ENCODE results near the gene DENND4A. TPM values are rescaled to one million over a fixed set of nuclear protein-coding genes. Genes with fewer than 3 reads are reported as not detected.

Gene DENND4A
- total RNA-seq, 4 donors from 2014 or later: 17.7 to 34.3 (median 25.4) TPM

GRCh38 chr15:65723876-65724275 lies 68.2 kb downstream of the DENND4A start:
- Histone ChIP-seq H3K36me3 (peaks cover 5 to 92% (median 56%) of the 10 kb centered on the region in 4 donors), H3K4me3 (no peak overlapping the region), H3K27ac (replicated peaks in 1 of 4) (no peak overlapping the region), H3K9me3 (no peaks in the 10 kb centered on the region), H3K27me3 (no peaks in the 10 kb centered on the region), H3K4me1 (no peaks in the 10 kb centered on the region)
- TF ChIP-seq EP300 (IDR thresholded peaks at IDR 0.05): no peak
- no peak for TF ChIP-seq POLR2A (IDR thresholded peaks at IDR 0.05; ENCODE audit: low read depth)
- TF ChIP-seq POLR2AphosphoS5 (IDR thresholded peaks at IDR 0.05): no peak
- TF ChIP-seq CTCF (IDR thresholded peaks at IDR 0.05): no peak
- DNase-seq (ENCODE audit: extremely low spot score): no peak
- intact Hi-C loops (cut with DNase I): no loop called here
- WGBS: 95% methylated on average over 5 of the region's 5 CpGs

- H3K27me3 ChIP-seq: no peaks in the 10 kb centered on the region
- intact Hi-C loops (cut with DNase I): no loop called here
- H3K27ac ChIP-seq (replicated peaks in 1 of 4): no peak overlapping the region
- TF ChIP-seq CTCF (IDR thresholded peaks at IDR 0.05) (no peak), POLR2A (IDR thresholded peaks at IDR 0.05; ENCODE audit: low read depth) (no peak), EP300 (IDR thresholded peaks at IDR 0.05) (no peak), POLR2AphosphoS5 (IDR thresholded peaks at IDR 0.05) (no peak)
- no peaks in the 10 kb centered on the region for H3K9me3 ChIP-seq
- H3K4me1 ChIP-seq: no peaks in the 10 kb centered on the region
- peaks cover 4 to 89% (median 47%) of the 10 kb centered on the region in 4 donors for H3K36me3 ChIP-seq
- DNase-seq (ENCODE audit: extremely low spot score): no peak
- 95% methylated on average over 5 of the region's 5 CpGs for WGBS
- no peak overlapping the region for H3K4me3 ChIP-seq
Measured at GRCh38 chr15:65722191-65722590, 69.9 kb downstream of the DENND4A start.

GRCh38 chr15:65712415-65712814 lies 79.7 kb downstream of the DENND4A start:
- H3K9me3 ChIP-seq: no peaks in the 10 kb centered on the region
- no peaks in the 10 kb centered on the region for H3K4me1 ChIP-seq
- no peak overlapping the region for H3K4me3 ChIP-seq
- no peak for DNase-seq (ENCODE audit: extremely low spot score)
- H3K27ac ChIP-seq (replicated peaks in 1 of 4): no peak overlapping the region
- intact Hi-C loops (cut with DNase I): no loop called here
- H3K27me3 ChIP-seq: no peaks in the 10 kb centered on the region
- TF ChIP-seq POLR2AphosphoS5 (IDR thresholded peaks at IDR 0.05) (no peak), POLR2A (IDR thresholded peaks at IDR 0.05; ENCODE audit: low read depth) (no peak), EP300 (IDR thresholded peaks at IDR 0.05) (no peak), CTCF (IDR thresholded peaks at IDR 0.05) (no peak)
- H3K36me3 ChIP-seq: peaks cover 10 to 45% (median 27%) of the 10 kb centered on the region in 4 donors
- WGBS: 84% methylated on average over 2 of the region's 2 CpGs

GRCh38 chr15:65695081-65695480 lies 97.0 kb downstream of the DENND4A start:
- 69% methylated on average over 2 of the region's 2 CpGs for WGBS
- intact Hi-C loops (cut with DNase I): no loop called here
- Histone ChIP-seq H3K4me1 (no peaks in the 10 kb centered on the region), H3K9me3 (no peaks in the 10 kb centered on the region), H3K36me3 (peaks cover 29 to 55% (median 40%) of the 10 kb centered on the region in 4 donors), H3K27me3 (no peaks in the 10 kb centered on the region), H3K4me3 (no peak overlapping the region), H3K27ac (replicated peaks in 1 of 4) (no peak overlapping the region)
- TF ChIP-seq CTCF (IDR thresholded peaks at IDR 0.05): no peak
- TF ChIP-seq EP300 (IDR thresholded peaks at IDR 0.05): no peak
- no peak for TF ChIP-seq POLR2AphosphoS5 (IDR thresholded peaks at IDR 0.05)
- TF ChIP-seq POLR2A (IDR thresholded peaks at IDR 0.05; ENCODE audit: low read depth): no peak
- no peak for DNase-seq (ENCODE audit: extremely low spot score)

- TF ChIP-seq CTCF (IDR thresholded peaks at IDR 0.05): no peak
- TF ChIP-seq POLR2A (IDR thresholded peaks at IDR 0.05; ENCODE audit: low read depth): no peak
- TF ChIP-seq POLR2AphosphoS5 (IDR thresholded peaks at IDR 0.05): no peak
- no peak for TF ChIP-seq EP300 (IDR thresholded peaks at IDR 0.05)
- Histone ChIP-seq H3K4me3 (no peak overlapping the region), H3K27ac (replicated peaks in 1 of 4) (no peak overlapping the region), H3K27me3 (no peaks in the 10 kb centered on the region), H3K9me3 (no peaks in the 10 kb centered on the region), H3K4me1 (no peaks in the 10 kb centered on the region), H3K36me3 (peaks cover 27 to 59% (median 42%) of the 10 kb centered on the region in 4 donors)
- intact Hi-C loops (cut with DNase I): no loop called here
- WGBS: 92% methylated on average over 4 of the region's 4 CpGs
- DNase-seq (ENCODE audit: extremely low spot score): no peak
Measured at GRCh38 chr15:65690778-65691177, 101.3 kb downstream of the DENND4A start.
